Liver (tissue), 9 donors: ENCODE results near the gene SORL1. TPM values are rescaled to one million over a fixed set of nuclear protein-coding genes. Genes with fewer than 3 reads are reported as not detected.

Experiments used
- DNase-seq: peaks from one replicate; pipeline ENCODE4 v3.0.0-alpha.2; 2017; ENCODE audit warnings: low spot score
- H3K27ac ChIP-seq, 2 donors: one replicate each; pipeline ENCODE4 v1.7.0; 2013; ENCODE audit warnings: inconsistent platforms in 2 of 2, low read length in 2 of 2, control low read depth in 1 of 2, low read depth in 1 of 2, mild to moderate bottlenecking in 1 of 2
- H3K27me3 ChIP-seq, 4 donors: one replicate each; pipeline versions ENCODE4 v1.6.1 to v1.7.0; 2013; ENCODE audit warnings: low read length in 3 of 4, inconsistent platforms in 1 of 4, mild to moderate bottlenecking in 1 of 4, moderate library complexity in 1 of 4; ENCODE audit not compliant: control insufficient read depth in 4 of 4, insufficient read depth in 4 of 4
- H3K36me3 ChIP-seq, 4 donors: one replicate each; pipeline versions ENCODE4 v1.6.1 to v1.7.0; 2013; ENCODE audit warnings: low read length in 3 of 4, mild to moderate bottlenecking in 3 of 4, low read depth in 1 of 4, moderate library complexity in 1 of 4; ENCODE audit not compliant: control insufficient read depth in 4 of 4, insufficient read depth in 3 of 4
- H3K4me1 ChIP-seq, 4 donors: one replicate each; pipeline versions ENCODE4 v1.6.1 to v1.7.0; 2013; ENCODE audit warnings: low read length in 3 of 4, mild to moderate bottlenecking in 3 of 4, moderate library complexity in 1 of 4; ENCODE audit not compliant: control insufficient read depth in 4 of 4, insufficient read depth in 4 of 4
- H3K4me3 ChIP-seq, 3 donors: one replicate each; pipeline versions ENCODE4 v1.6.1 to v1.7.0; 2013; ENCODE audit warnings: low read length in 3 of 3, control low read depth in 1 of 3, low read depth in 1 of 3, mild to moderate bottlenecking in 1 of 3
- H3K9ac ChIP-seq, 2 donors: one replicate each; pipeline ENCODE4 v1.7.0; 2013; ENCODE audit warnings: low read length in 2 of 2, mild to moderate bottlenecking in 2 of 2, moderate library complexity in 2 of 2, control low read depth in 1 of 2, low read depth in 1 of 2
- H3K9me3 ChIP-seq, 4 donors: one replicate each; pipeline versions ENCODE4 v1.6.1 to v1.7.0; 2013; ENCODE audit warnings: low read length in 3 of 4; ENCODE audit not compliant: control insufficient read depth in 4 of 4
- ATF3 ChIP-seq: IDR thresholded peaks from 2 replicates; pipeline ENCODE4 v1.6.1; 2016; ENCODE audit warnings: antibody characterized with exemption
- EGR1 ChIP-seq, 2 donors: IDR thresholded peaks; 2 replicates each; pipeline ENCODE4 v1.6.1; 2016 to 2018; ENCODE audit warnings: antibody characterized with exemption in 2 of 2, low read depth in 2 of 2
- FOXA1 ChIP-seq: IDR thresholded peaks from 2 replicates; pipeline ENCODE4 v1.6.1; 2016; ENCODE audit warnings: antibody characterized with exemption
- FOXA2 ChIP-seq: IDR thresholded peaks from 2 replicates; pipeline ENCODE4 v1.6.1; 2016; ENCODE audit warnings: antibody characterized with exemption
- GABPA ChIP-seq, 2 donors: IDR thresholded peaks in 1 of 2; conservative IDR thresholded peaks in 1 of 2; 2 replicates each; pipeline ENCODE4 v1.6.1; 2016; ENCODE audit warnings: antibody characterized with exemption in 2 of 2, mild to moderate bottlenecking in 1 of 2, moderate library complexity in 1 of 2
- HNF4A ChIP-seq, 2 donors: conservative IDR thresholded peaks; 2 replicates each; pipeline ENCODE4 v1.6.1; 2016; ENCODE audit warnings: antibody characterized with exemption in 2 of 2, mild to moderate bottlenecking in 2 of 2
- HNF4G ChIP-seq: IDR thresholded peaks from 2 replicates; pipeline ENCODE4 v1.6.1; 2016; ENCODE audit warnings: antibody characterized with exemption
- JUND ChIP-seq, 2 donors: IDR thresholded peaks; 2 replicates each; pipeline ENCODE4 v1.6.1; 2016; ENCODE audit warnings: antibody characterized with exemption in 2 of 2
- NR2F2 ChIP-seq: IDR thresholded peaks from 2 replicates; pipeline ENCODE4 v1.6.1; 2016; ENCODE audit warnings: antibody characterized with exemption
- RAD21 ChIP-seq, 2 donors: IDR thresholded peaks; 2 replicates each; pipeline ENCODE4 v1.6.1; 2016; ENCODE audit warnings: antibody characterized with exemption in 2 of 2, mild to moderate bottlenecking in 2 of 2
- RXRA ChIP-seq, 2 donors: IDR thresholded peaks; 2 replicates each; pipeline ENCODE4 v1.6.1; 2017 to 2018; ENCODE audit warnings: antibody characterized with exemption in 2 of 2, mild to moderate bottlenecking in 1 of 2
- SP1 ChIP-seq: IDR thresholded peaks from 2 replicates; pipeline ENCODE4 v1.6.1; 2018; ENCODE audit warnings: antibody characterized with exemption, mild to moderate bottlenecking
- TAF1 ChIP-seq: conservative IDR thresholded peaks from 2 replicates; pipeline ENCODE4 v1.6.1; 2016; ENCODE audit warnings: antibody characterized with exemption, mild to moderate bottlenecking
- YY1 ChIP-seq: IDR thresholded peaks from 2 replicates; pipeline ENCODE4 v1.6.1; 2016; ENCODE audit warnings: antibody characterized with exemption, mild to moderate bottlenecking
- WGBS: extraction: QIAGEN DNeasy Blood & Tissue Kit; methylation state at CpG from one replicate; pipeline ENCODE4 v1.1.7; 2013; 5-methylcytosine and 5-hydroxymethylcytosine counted together
- polyA plus RNA-seq, 2 donors: library from polyadenylated mRNA; stranded (reverse) in 1 of 2; unstranded in 1 of 2; fragments of 200-250 nt in 1 of 2; fragments of >200 nt in 1 of 2; fragmentation: Nextera tagmentation in 1 of 2; extraction: Ambion mirVana in 1 of 2; gene quantifications; one replicate each; pipeline versions ENCODE4 v1.2.1 to v1.2.3, GENCODE V29; 2013 to 2015
- total RNA-seq, 2 donors: library from RNA; depleted of rRNA; stranded (reverse); fragments of >200 nt; gene quantifications; one replicate each; pipeline ENCODE4 v1.2.3, GENCODE V29; 2014
- TF ChIP-seq, protein P1 (sequence below): fragments of 150-350 bp; IDR thresholded peaks from 2 replicates; pipeline ENCODE4 v1.5.1; 2017; ENCODE audit warnings: improper control_type of control experiment, low read depth, low read length; ENCODE audit not compliant: missing input control
- TF ChIP-seq, protein P2 (sequence below): IDR thresholded peaks from 2 replicates; pipeline ENCODE4 v1.6.1; 2016; ENCODE audit warnings: antibody characterized with exemption
- TF ChIP-seq, protein P3 (sequence below): IDR thresholded peaks from 2 replicates; pipeline ENCODE4 v1.6.1; 2016; ENCODE audit warnings: antibody characterized with exemption
- TF ChIP-seq, protein P4 (sequence below): IDR thresholded peaks from 2 replicates; pipeline ENCODE4 v1.6.1; 2016; ENCODE audit warnings: antibody characterized with exemption, mild to moderate bottlenecking
- donor health status: healthy.
- donor health status: healthy.
- donor health status: healthy.
- donor health status: healthy.
- donor health status: healthy.

Gene SORL1
- total and polyA plus RNA-seq, 4 donors: 14.6 to 124 (median 25.4) TPM

- 90% methylated on average over 2 of the region's 2 CpGs for WGBS
- no peaks in the 10 kb centered on the region for H3K27me3 ChIP-seq
- DNase-seq: no peak
- H3K4me1 ChIP-seq: peaks cover 5 to 16% (median 13%) of the 10 kb centered on the region in 4 donors
- H3K27ac ChIP-seq: no peak overlapping the region
- no peak overlapping the region for H3K4me3 ChIP-seq
- no peak for TF ChIP-seq NR2F2
- TF ChIP-seq HNF4G: no peak
- no peak for TF ChIP-seq HNF4A (conservative IDR thresholded peaks at IDR 0.05)
- TF ChIP-seq, protein P1, sequence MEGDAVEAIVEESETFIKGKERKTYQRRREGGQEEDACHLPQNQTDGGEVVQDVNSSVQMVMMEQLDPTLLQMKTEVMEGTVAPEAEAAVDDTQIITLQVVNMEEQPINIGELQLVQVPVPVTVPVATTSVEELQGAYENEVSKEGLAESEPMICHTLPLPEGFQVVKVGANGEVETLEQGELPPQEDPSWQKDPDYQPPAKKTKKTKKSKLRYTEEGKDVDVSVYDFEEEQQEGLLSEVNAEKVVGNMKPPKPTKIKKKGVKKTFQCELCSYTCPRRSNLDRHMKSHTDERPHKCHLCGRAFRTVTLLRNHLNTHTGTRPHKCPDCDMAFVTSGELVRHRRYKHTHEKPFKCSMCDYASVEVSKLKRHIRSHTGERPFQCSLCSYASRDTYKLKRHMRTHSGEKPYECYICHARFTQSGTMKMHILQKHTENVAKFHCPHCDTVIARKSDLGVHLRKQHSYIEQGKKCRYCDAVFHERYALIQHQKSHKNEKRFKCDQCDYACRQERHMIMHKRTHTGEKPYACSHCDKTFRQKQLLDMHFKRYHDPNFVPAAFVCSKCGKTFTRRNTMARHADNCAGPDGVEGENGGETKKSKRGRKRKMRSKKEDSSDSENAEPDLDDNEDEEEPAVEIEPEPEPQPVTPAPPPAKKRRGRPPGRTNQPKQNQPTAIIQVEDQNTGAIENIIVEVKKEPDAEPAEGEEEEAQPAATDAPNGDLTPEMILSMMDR: no peak
- TF ChIP-seq ATF3: no peak
- no peak for TF ChIP-seq FOXA2
- TF ChIP-seq TAF1: no peak
- TF ChIP-seq JUND (IDR thresholded peaks at IDR 0.05): no peak
- no peak for TF ChIP-seq GABPA (IDR thresholded peaks at IDR 0.05 in 1 of 2, conservative IDR thresholded peaks at IDR 0.05 in 1 of 2)
- TF ChIP-seq RAD21 (IDR thresholded peaks at IDR 0.05): no peak
- TF ChIP-seq, protein P2, sequence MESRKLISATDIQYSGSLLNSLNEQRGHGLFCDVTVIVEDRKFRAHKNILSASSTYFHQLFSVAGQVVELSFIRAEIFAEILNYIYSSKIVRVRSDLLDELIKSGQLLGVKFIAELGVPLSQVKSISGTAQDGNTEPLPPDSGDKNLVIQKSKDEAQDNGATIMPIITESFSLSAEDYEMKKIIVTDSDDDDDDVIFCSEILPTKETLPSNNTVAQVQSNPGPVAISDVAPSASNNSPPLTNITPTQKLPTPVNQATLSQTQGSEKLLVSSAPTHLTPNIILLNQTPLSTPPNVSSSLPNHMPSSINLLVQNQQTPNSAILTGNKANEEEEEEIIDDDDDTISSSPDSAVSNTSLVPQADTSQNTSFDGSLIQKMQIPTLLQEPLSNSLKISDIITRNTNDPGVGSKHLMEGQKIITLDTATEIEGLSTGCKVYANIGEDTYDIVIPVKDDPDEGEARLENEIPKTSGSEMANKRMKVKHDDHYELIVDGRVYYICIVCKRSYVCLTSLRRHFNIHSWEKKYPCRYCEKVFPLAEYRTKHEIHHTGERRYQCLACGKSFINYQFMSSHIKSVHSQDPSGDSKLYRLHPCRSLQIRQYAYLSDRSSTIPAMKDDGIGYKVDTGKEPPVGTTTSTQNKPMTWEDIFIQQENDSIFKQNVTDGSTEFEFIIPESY: no peak
- no peak for TF ChIP-seq FOXA1
- no peak for TF ChIP-seq SP1
- TF ChIP-seq, protein P3, sequence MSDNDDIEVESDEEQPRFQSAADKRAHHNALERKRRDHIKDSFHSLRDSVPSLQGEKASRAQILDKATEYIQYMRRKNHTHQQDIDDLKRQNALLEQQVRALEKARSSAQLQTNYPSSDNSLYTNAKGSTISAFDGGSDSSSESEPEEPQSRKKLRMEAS: no peak
- TF ChIP-seq RXRA (IDR thresholded peaks at IDR 0.05): no peak
- TF ChIP-seq, protein P4, sequence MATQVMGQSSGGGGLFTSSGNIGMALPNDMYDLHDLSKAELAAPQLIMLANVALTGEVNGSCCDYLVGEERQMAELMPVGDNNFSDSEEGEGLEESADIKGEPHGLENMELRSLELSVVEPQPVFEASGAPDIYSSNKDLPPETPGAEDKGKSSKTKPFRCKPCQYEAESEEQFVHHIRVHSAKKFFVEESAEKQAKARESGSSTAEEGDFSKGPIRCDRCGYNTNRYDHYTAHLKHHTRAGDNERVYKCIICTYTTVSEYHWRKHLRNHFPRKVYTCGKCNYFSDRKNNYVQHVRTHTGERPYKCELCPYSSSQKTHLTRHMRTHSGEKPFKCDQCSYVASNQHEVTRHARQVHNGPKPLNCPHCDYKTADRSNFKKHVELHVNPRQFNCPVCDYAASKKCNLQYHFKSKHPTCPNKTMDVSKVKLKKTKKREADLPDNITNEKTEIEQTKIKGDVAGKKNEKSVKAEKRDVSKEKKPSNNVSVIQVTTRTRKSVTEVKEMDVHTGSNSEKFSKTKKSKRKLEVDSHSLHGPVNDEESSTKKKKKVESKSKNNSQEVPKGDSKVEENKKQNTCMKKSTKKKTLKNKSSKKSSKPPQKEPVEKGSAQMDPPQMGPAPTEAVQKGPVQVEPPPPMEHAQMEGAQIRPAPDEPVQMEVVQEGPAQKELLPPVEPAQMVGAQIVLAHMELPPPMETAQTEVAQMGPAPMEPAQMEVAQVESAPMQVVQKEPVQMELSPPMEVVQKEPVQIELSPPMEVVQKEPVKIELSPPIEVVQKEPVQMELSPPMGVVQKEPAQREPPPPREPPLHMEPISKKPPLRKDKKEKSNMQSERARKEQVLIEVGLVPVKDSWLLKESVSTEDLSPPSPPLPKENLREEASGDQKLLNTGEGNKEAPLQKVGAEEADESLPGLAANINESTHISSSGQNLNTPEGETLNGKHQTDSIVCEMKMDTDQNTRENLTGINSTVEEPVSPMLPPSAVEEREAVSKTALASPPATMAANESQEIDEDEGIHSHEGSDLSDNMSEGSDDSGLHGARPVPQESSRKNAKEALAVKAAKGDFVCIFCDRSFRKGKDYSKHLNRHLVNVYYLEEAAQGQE: no peak
- TF ChIP-seq YY1: no peak
- no peak for TF ChIP-seq EGR1 (IDR thresholded peaks at IDR 0.05; ENCODE audit: low read depth in 2 of 2)
- H3K36me3 ChIP-seq: no peaks in the 10 kb centered on the region
- no peak overlapping the region for H3K9ac ChIP-seq
- no peaks in the 10 kb centered on the region for H3K9me3 ChIP-seq
These were observed 37.8 kb upstream of the SORL1 start for GRCh38 chr11:121414141-121414913.
